DND-41 (cell line): ENCODE measurements around the gene VENTX.

Experiments
- EZH2 ChIP-seq: IDR thresholded peaks from 3 replicates; pipeline ENCODE4 v1.6.1; 2012; ENCODE audit warnings: borderline replicate concordance, low read depth, mild to moderate bottlenecking, moderate library complexity, low read length, inconsistent platforms; ENCODE audit not compliant: severe bottlenecking
- TF ChIP-seq, protein P1 (sequence below): IDR thresholded peaks from 2 replicates; pipeline ENCODE4 v1.5.1; 2012; ENCODE audit warnings: borderline replicate concordance, low read length, moderate library complexity, mild to moderate bottlenecking; ENCODE audit not compliant: poor library complexity, severe bottlenecking; ENCODE audit errors: extremely low read depth

DNA sequence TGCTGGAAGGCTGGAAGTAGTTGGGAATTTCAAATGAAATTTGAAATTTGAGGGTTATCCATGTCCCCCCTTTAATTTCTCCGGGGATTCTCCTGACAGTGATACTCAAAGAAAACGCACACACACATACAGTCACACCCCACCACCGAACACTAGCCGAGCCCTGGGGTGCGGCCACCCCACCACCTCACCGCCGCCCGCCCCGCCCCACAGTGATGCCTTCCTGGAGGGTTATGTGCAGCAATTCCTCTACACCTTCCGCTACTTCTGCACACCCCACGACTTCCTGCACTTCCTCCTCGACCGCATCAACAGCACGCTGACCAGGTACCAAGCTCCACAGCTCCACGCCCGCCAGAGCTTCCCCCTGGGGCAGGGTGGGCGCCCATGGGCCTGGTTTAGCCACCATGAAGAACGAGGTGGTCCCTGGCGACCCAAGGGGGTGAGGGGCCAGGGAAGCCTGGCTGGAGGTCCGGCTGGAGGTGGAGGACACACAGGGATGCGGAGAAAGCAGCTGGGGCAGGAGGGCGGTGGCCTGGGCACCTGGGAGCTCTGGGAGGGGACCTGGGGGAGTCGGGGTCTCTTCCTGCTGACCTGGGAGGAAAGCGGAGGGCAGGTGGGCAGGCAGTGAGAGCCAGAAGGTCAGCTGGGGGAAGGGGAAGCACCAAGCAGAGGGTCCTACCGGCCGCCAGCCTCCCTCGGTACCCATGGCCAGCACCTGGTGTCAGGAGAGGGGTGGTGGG, 27.1 kb upstream of the VENTX start:
- TF ChIP-seq, protein P1, sequence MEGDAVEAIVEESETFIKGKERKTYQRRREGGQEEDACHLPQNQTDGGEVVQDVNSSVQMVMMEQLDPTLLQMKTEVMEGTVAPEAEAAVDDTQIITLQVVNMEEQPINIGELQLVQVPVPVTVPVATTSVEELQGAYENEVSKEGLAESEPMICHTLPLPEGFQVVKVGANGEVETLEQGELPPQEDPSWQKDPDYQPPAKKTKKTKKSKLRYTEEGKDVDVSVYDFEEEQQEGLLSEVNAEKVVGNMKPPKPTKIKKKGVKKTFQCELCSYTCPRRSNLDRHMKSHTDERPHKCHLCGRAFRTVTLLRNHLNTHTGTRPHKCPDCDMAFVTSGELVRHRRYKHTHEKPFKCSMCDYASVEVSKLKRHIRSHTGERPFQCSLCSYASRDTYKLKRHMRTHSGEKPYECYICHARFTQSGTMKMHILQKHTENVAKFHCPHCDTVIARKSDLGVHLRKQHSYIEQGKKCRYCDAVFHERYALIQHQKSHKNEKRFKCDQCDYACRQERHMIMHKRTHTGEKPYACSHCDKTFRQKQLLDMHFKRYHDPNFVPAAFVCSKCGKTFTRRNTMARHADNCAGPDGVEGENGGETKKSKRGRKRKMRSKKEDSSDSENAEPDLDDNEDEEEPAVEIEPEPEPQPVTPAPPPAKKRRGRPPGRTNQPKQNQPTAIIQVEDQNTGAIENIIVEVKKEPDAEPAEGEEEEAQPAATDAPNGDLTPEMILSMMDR = no peak
- no peak for TF ChIP-seq EZH2
